CD4-positive, alpha-beta T cell (primary cell): ENCODE results near the gene IRAK2. TPM values are rescaled to one million over a fixed set of nuclear protein-coding genes. Genes with fewer than 3 reads are reported as not detected.

Experiments used
- ATAC-seq: fragments of 200-7000 bp; cut with Tn5 transposase; one replicate; pipeline ENCODE4 v1.10.0; 2022; ENCODE audit warnings: mild to moderate bottlenecking; ENCODE audit not compliant: poor library complexity
- CTCF ChIA-PET: fragments of 350-600 bp; sonication (Branson Sonifier 250); formaldehyde crosslinking; loops from one replicate; lab custom pipeline; 2021; ENCODE audit warnings: antibody characterized with exemption, inconsistent platforms; lab: Charles Lee
- POLR2A ChIA-PET: fragments of 350-600 bp; sonication (Branson Sonifier 250); formaldehyde crosslinking; loops from one replicate; lab custom pipeline; 2021; ENCODE audit warnings: antibody characterized with exemption, inconsistent platforms; lab: Charles Lee
- DNase-seq, 14 experiments: peaks; one replicate each; pipeline ENCODE4 v3.0.0-alpha.2; 2013 to 2020; ENCODE audit warnings: mixed read lengths in 2 of 14
- H3K27ac ChIP-seq, 2 donors: one replicate each; pipeline versions ENCODE4 v1.5.1 to v1.7.0; 2013; ENCODE audit warnings: low read length in 2 of 2, low read depth in 1 of 2, mild to moderate bottlenecking in 1 of 2
- H3K27me3 ChIP-seq, 2 experiments: 1 replicate in 1 of 2; 2 replicates in 1 of 2; pipeline versions ENCODE4 v1.6.1 to v1.7.0; 2013; ENCODE audit warnings: low read length in 2 of 2, control low read depth in 1 of 2, mild to moderate bottlenecking in 1 of 2, moderate library complexity in 1 of 2; ENCODE audit not compliant: insufficient read depth in 2 of 2, control insufficient read depth in 1 of 2
- H3K36me3 ChIP-seq: one replicate; pipeline ENCODE4 v1.6.1; 2013; ENCODE audit warnings: low read length, control low read depth; ENCODE audit not compliant: insufficient read depth
- H3K4me1 ChIP-seq: one replicate; pipeline ENCODE4 v1.6.1; 2013; ENCODE audit warnings: low read length, control low read depth; ENCODE audit not compliant: insufficient read depth
- H3K4me3 ChIP-seq: one replicate; pipeline ENCODE4 v1.5.1; 2013; ENCODE audit warnings: mild to moderate bottlenecking, low read length, moderate library complexity
- H3K9me3 ChIP-seq, 2 experiments: 1 replicate in 1 of 2; 2 replicates in 1 of 2; pipeline versions ENCODE4 v1.6.1 to v1.7.0; 2013; ENCODE audit warnings: low read length in 2 of 2, mild to moderate bottlenecking in 2 of 2, control low read depth in 1 of 2, moderate library complexity in 1 of 2; ENCODE audit not compliant: control insufficient read depth in 1 of 2, insufficient read depth in 1 of 2
- H3K27ac Mint-ChIP-seq: one replicate; pipeline ENCODE4 v1.8.0; 2020; ENCODE audit warnings: mixed read lengths
- H3K27me3 Mint-ChIP-seq: one replicate; pipeline ENCODE4 v1.8.0; 2021; ENCODE audit warnings: mixed read lengths
- H3K36me3 Mint-ChIP-seq: one replicate; pipeline ENCODE4 v1.8.0; 2021; ENCODE audit warnings: low read depth, mixed read lengths
- H3K4me1 Mint-ChIP-seq: one replicate; pipeline ENCODE4 v1.8.0; 2021; ENCODE audit warnings: low read depth, mixed read lengths
- H3K4me3 Mint-ChIP-seq: one replicate; pipeline ENCODE4 v1.8.0; 2020; ENCODE audit warnings: mild to moderate bottlenecking, mixed read lengths
- H3K9me3 Mint-ChIP-seq: one replicate; pipeline ENCODE4 v1.8.0; 2020; ENCODE audit warnings: mixed read lengths
- CTCF ChIP-seq: fragments of 200-600 bp; IDR thresholded peaks from one replicate; pipeline ENCODE4 v1.8.0; 2022; ENCODE audit warnings: antibody characterized with exemption, mild to moderate bottlenecking
- intact Hi-C, 2 experiments: fragments of 100-400 bp; cut with DNase I in 1 of 2; cut with micrococcal nuclease in 1 of 2; formaldehyde crosslinking; loops; one replicate each; pipeline versions ENCODE4 v1.15.1 to v1.9.0; 2023 to 2025; cut with DNase I, micrococcal nuclease
- total RNA-seq, 174 experiments: library from RNA in 2 of 174; stranded (reverse) in 2 of 174; gene quantifications; one replicate each; pipeline ENCODE4 v1.2.3 and lab custom pipeline; 2021 to 2026

Gene IRAK2
- total RNA-seq, 2 experiments from 2014 or later = 1.4 to 1.6 TPM

DNA sequence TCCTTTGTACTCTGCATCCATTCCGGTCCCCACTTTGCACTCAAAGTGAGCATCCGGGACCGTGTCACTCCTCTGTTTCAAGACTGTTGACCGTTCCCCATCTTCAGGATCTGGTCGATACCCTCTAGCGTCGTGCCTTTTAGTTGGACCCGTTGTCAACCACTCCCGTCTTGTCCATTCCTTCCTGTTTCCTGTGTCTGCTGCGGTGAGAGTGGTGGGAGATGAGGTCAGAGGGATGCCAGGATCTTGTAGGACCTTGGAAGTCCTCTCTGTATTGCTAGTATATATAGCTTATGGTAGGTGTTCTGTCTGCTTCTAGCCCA, 48.6 kb upstream of the IRAK2 start:
- no peaks in the 10 kb centered on the region for H3K27me3 ChIP-seq
- H3K4me1 ChIP-seq = peaks cover 41% of the 10 kb centered on the region
- H3K27ac ChIP-seq = peak overlapping the region; percentile 64 to 74
- ChIA-PET POLR2A (interaction anchor here (0.6 to 2.1 kb wide), 8 partner anchors 25 to 205 kb away, joined by 3 to 7 read pairs (median 3); partner anchors contain the start of genes CRELD1, SEC13, TATDN2 and VHL), CTCF (no interaction called here)
- no peaks in the 10 kb centered on the region for H3K9me3 ChIP-seq
- Mint-ChIP-seq H3K27me3 (no peaks in the 10 kb centered on the region), H3K27ac (peak overlapping the region; percentile 88), H3K36me3 (peaks cover 36% of the 10 kb centered on the region), H3K4me3 (peak overlapping the region; percentile 95), H3K4me1 (peaks cover 41% of the 10 kb centered on the region), H3K9me3 (no peaks in the 10 kb centered on the region)
- no peak for TF ChIP-seq CTCF
- peaks cover 9% of the 10 kb centered on the region for H3K36me3 ChIP-seq
- ATAC-seq (no peak), DNase-seq (peak in 1 of 14 experiments; percentile 3)
- H3K4me3 ChIP-seq = peak overlapping the region; percentile 98
- intact Hi-C loops = loop anchor here (1.0 to 10.0 kb wide), 2 partner anchors 24 to 149 kb away; no protein-coding TSS in a partner anchor

- Histone ChIP-seq H3K4me1 (peaks cover 41% of the 10 kb centered on the region), H3K9me3 (no peaks in the 10 kb centered on the region), H3K27me3 (no peaks in the 10 kb centered on the region), H3K4me3 (no peak overlapping the region), H3K36me3 (peaks cover 9% of the 10 kb centered on the region), H3K27ac (no peak overlapping the region)
- no peak for TF ChIP-seq CTCF
- Mint-ChIP-seq H3K27ac (peak overlapping the region; percentile 88), H3K36me3 (peaks cover 41% of the 10 kb centered on the region), H3K9me3 (no peaks in the 10 kb centered on the region), H3K4me3 (peak overlapping the region; percentile 95), H3K4me1 (peaks cover 46% of the 10 kb centered on the region), H3K27me3 (no peaks in the 10 kb centered on the region)
- ChIA-PET POLR2A (interaction anchor here (0.6 to 1.2 kb wide), 4 partner anchors 43 to 271 kb away, joined by 3 read pairs; partner anchors contain the start of gene SEC13), CTCF (no interaction called here)
- intact Hi-C loops = loop anchor here (1.0 to 10.0 kb wide), 2 partner anchors 23 to 148 kb away; no protein-coding TSS in a partner anchor
- DNase-seq (no peak), ATAC-seq (no peak)
Observed at GRCh38 chr3:10116928-10117327, 47.8 kb upstream of the IRAK2 start.

- H3K4me1 ChIP-seq = peaks cover 43% of the 10 kb centered on the region
- H3K4me3 Mint-ChIP-seq = no peak overlapping the region
- H3K27me3 ChIP-seq = no peaks in the 10 kb centered on the region
- peaks cover 58% of the 10 kb centered on the region for H3K4me1 Mint-ChIP-seq
- POLR2A ChIA-PET = no interaction called here
- no peak overlapping the region for H3K27ac Mint-ChIP-seq
- peaks cover 56% of the 10 kb centered on the region for H3K36me3 Mint-ChIP-seq
- no peaks in the 10 kb centered on the region for H3K9me3 ChIP-seq
- intact Hi-C loops = loop anchor here in 1 of 2 experiments (10.0 kb wide), 1 partner anchor 145 kb away; no protein-coding TSS in a partner anchor
- H3K27ac ChIP-seq = no peak overlapping the region
- no peak overlapping the region for H3K4me3 ChIP-seq
- CTCF ChIA-PET = no interaction called here
- ATAC-seq (no peak), DNase-seq (no peak)
- no peaks in the 10 kb centered on the region for H3K27me3 Mint-ChIP-seq
- TF ChIP-seq CTCF = no peak
- peaks cover 9% of the 10 kb centered on the region for H3K36me3 ChIP-seq
- H3K9me3 Mint-ChIP-seq = no peaks in the 10 kb centered on the region
Observed at GRCh38 chr3:10119376-10119775, 45.3 kb upstream of the IRAK2 start.
